ENCODE results near the gene BUD23.
"Not testable (repeated sequence)": the region's sequence is repeated elsewhere in the genome, so short reads cannot be mapped to it uniquely, and the experiment has no call there.

Gene BUD23

DNA sequence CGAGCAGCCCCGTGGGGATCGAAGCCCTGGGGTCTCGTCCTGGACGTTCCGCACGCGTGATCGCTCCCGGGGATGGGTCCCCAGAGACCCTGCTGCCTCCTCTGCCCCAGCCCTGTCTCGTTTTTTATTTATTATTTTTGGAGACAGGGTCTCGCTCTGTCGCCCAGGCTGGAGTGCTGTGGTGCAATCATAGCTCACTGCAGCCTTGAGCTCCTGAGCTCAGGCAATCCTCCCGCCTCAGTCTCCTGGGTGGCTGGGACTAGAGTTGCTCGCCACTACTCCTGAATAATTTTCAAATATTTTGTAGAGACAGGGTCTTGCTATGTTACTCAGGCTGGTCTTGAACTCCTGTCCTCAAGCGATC is 36.4 kb downstream of the BUD23 start:
- FAIRE-seq, result no peak

DNA sequence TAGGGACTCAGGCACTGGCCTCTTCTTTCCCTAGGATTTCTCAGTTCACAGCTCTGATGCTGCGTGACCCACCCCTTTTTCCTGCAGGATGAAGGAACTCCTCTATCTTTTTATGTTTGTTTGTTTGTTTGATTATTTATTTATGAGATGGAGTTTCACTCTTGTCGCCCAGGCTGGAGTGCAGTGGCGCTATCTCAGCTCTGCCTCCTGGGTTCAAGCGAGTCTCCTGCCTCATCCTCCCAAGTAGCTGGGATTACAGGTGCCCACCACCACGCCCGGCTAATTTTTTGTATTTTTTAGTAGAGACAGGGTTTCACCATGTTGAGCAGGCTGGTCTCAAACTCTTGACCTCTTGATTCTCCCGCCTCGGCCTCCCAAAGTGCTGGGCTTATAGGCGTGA is 37.0 kb downstream of the BUD23 start:
- not testable (repeated sequence) for FAIRE-seq

DNA sequence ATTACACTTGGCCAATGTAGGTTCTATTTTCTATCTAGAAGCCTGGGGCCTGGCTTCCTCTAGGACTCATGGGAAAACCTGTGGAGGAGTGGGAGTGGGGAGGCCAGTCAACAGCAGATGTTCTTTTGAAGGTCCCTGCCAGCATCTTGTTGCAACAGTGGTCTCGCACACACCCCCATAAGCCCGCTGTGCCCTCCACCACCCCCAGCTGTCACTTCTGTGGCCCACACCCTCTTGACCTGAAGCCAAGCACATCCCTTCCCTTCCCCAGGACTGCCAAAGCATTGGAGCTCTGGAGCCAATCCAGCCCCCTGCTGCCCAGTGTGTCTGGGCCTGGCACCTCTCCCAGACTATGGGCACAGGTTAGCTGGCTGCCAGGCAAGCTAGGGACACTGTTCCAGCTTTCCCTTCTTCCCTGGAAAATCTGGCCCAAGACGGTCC is 38.0 kb downstream of the BUD23 start:
- no peak for FAIRE-seq

DNA sequence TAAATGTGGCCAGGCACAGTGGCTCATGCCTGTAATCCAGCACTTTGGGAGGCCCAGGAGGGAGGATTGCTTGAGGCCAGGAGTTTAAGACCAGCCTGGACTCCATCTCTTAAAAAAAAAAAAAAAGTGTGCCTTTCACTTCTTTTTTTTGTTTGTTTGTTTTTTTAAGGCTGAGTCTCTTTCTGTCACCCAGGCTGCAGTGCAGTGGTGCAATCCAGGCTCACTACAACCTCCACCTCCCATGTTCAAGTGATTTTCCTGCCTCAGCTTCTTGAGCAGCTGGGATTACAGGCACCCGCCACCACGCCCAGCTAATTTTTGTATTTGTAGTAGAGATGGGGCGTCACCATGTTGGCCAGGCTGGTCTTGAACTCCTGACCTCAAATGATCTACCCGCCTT is 38.8 kb downstream of the BUD23 start:
- FAIRE-seq, result not testable (repeated sequence)

DNA sequence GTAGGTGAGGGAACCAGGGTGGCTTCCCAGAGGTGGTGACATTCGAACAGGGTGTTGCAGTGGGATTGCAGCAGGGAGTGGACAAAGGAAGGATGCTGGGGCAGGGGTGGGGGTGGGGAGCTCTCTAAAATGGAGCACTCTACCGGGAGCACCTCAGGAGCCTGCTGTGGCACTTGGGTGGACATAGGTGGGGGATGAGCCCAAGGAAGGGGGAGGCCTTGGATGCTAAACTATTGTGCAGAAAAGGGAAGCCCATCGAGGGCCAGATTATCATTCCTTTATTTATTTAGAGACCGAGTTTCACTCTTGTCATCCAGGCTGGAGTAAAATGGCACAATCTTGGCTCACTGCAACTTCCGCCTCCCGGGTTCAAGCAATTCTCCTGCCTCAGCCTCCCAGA is 39.4 kb downstream of the BUD23 start:
- FAIRE-seq, result no peak

DNA sequence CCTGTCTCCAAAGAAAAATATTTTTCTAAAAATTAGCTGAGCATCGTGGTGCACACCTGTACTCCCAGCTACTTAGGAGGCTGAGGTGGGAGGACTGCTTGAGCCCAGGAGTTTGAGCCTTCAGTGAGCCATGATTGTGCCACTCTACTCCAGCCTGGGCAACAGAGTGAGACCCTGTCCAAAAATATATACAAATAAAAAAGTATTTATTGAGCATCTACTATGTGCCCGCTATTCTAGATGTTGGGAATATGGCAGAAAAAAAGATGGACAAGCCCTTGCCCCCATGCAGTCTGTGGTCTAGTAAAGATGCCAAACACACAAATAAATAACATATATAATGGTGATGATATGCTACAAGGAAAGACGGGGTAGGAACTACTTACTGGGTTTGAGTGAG is 40.4 kb downstream of the BUD23 start:
- no peak for FAIRE-seq

DNA sequence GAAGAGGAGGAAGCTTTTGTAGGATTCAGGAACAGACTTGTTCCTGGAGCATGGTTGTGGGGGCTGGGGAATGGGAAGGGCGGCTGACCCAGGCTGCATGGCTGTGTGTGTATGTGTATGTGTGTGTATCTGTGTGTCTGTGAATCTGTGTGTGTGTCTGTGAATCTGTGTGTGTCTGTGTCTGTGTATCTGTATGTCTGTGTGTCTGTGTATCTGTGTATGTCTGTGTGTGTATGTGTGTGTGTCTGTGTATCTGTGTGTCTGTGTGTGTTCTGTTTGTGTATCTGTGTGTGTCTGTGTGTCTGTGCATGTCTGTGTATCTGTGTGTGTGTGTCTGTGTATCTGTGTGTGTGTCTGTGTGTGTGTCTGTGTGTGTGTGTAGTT is 42.7 kb downstream of the BUD23 start:
- no peak for FAIRE-seq

DNA sequence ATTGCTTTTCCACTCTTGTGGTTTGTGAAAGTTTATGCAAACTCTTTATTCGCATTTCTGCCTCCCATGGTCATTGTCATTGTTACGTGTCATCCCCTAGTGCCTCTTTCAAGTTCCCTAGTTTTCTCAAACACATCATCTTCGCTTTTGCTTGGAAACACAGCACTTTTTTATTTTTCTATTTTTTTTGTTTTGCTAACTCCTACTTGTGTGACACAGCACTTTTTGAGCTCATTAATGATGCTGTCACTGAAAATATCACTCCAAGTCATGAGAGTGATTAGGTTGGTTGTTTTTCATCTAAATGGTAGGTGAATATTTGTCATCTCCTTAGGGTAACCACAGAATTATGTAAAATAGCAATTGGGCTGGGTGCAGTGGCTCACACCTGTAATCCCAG is 44.6 kb downstream of the BUD23 start:
- no peak for FAIRE-seq

DNA sequence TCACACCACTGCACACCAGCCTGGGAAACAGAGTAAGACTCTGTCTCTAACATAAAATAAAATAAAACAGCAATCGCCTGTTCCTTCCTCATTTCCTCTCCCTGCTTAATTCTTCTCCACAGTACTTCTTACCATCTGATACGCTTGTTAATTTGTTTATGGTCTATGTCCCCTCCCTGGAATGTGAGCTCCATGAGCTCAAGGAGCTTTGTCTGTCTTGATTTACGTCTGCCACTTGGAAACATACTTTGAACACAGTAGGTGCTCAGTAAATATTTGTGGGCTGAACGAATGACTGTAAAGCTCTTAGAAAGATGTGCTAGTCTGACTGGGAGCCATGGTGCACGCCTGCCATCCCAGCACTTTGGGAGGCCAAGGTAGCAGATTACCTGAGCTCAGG is 45.2 kb downstream of the BUD23 start:
- FAIRE-seq, result no peak

DNA sequence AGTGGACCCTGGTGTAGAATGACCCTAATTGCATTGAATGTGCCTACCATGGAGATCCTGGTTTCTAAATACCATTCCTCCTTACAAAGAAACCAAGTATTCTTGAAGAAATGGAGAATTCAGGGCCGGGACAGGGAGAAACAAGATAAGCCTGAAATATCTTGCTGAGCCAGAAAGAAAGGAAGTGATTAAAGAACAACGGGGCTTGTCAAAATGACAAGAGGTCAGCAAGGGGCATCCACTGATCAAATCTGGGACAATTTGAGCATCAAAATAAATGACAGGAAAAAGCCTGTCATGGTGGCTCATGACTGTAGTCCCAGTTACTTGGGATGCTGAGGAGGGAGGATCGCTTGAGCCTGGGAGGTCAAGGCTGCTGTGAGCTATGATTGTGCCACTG is 47.1 kb downstream of the BUD23 start:
- FAIRE-seq, result no peak

DNA sequence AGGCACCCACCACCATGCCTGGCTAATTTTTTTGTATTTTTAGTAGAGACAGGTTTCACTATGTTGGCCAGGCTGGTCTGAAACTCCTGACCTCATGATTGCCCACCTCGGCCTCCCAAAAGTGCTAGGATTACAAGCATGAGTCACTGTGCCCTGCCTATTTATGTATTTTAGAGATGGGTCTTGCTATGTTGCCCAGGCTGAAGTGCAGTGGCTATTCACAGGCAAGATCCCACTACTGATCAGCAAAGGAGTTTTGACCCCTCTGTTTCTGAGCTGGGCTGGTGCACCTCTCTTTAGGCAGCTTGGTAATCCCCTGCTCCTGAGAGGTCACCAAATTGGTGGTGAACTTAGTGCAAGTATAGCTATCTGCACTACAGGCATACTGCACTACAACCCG is 49.0 kb downstream of the BUD23 start:
- FAIRE-seq, result no peak

DNA sequence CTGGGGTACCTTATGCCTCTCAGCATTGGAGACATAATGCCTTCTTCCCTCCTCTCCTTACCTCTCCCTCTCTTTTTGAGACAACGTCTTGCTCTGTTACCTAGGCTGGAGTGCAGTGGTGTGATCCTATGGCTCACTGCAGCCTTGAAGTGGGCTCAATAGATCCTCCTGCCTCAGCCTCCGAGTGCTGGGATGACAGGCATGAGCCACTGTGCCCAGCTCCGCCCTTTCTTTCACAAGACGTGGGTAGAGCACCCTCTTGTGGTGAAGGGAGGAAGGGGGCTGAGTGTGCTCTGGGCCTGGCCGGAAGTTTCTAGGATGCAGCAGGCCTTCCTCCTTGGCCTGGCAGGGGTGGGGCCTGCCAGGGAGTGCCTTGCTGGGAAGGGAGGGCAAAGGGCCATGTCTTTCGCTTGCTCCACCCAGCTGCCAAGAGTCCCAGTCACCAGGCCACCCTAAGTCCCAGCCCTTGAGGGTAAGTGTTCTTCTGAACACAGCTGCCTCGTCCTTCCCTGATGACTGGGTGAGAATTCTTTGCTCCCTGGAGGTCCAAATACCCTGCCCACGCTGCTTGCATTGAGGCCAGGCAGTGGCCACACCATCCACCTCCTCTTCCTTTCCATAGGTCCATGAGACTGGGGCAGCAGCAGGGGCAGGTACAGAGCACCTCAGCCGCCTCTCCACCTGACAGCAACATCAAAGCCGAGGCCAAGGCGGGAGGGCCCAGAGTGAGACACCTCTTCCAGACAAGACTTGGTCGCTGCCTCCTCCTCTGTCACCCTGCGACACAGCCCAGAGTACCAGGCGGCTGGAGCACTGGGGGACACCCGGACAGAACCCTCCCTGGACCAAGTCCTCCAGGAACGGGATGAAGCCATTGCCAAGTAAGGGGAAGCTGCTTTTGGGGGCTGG is 51.5 kb downstream of the BUD23 start:
- FAIRE-seq, result peak; percentile 84

DNA sequence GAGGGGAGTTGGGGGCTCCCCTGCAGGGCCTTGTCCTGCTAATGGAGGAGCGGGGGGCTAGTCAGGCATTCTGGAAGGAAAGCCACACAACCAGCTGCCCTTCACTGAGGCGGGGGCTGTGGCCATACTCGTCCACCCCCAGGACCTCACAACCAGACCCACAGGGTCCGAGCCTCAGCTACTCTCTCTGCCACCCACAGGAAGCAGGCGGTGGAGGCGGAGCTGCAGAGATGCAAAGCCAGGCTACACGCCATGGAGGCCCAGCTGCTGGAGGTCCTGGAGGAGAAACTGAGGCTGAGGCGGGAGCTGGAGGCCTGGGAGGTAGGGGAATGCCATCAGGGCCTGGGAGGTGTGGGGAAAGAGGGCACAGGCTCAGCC is 52.1 kb downstream of the BUD23 start:
- FAIRE-seq, result no peak

DNA sequence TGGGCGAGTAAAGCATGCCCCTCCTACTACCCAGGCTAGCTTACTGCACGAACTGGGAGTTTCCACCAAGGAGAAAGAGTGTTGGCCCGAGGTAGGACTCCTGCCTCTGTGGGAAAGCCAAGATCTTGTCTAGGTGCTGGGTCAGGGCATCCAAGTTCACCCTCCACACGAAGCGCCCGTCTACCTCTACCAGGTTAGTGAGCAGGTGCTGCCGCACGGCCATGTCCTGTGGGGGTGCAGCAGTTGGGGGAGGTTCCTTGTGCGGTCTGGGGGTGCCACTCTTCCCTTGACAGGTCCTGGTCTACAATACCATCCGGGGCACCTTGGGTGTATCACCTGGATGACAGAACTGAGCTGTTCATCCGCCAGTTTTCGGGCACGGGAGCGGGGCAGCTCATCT is 53.5 kb downstream of the BUD23 start:
- FAIRE-seq, result no peak

DNA sequence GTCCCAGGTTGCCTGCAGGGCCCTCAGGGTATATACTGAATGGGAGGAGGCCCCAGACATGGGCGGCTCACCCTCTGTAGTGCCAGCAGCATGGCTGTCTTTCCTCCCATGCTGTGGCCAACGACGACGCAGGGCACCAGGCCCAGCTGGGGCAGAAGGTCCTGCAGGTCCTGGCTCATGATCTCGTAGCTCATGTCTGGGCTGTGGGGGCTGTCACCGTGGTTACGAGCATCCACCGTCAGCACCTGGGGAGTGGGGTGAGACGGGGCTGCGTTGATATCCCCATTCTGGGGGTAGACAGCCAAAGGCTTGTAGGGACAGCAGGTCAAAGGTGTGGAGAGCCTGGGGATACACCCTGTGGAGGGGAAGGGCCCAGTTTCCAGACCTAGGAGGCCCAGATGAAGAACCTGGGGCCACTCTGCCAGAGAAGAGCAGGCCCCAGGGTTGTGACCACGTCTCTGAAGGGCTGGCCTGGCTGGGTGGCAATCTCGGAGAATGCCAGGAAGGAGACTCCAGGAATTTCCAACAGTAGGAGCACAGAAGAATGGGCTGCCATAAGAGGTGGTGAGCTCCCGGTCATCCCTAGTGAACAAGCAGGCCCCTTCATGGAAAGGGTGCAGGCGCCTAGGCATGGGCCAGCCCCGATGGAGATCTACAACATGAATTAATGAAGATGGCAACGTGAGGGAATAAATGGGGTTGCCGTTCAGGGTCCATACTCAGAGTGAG is 54.3 kb downstream of the BUD23 start:
- no peak for FAIRE-seq

DNA sequence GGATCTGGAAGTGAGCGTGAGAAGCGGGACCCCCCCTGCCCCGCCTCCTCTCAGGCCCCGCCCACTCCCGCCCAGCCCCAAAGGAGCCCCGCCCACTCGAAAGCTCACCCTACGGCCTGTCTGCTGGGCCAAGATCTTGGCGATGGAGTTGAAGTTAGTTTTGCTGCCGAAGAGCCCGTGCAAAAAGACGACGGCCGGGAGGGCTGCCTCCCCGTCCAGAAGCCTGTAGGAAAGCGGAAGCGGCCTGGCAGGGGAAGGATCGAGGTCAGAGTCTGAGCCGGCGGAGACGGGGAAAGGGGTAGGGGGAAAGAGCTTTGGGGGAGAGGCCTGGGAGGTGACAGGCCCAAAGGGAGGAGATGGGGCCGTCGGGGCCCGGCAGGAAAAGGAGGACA is 54.8 kb downstream of the BUD23 start:
- FAIRE-seq, result no peak

DNA sequence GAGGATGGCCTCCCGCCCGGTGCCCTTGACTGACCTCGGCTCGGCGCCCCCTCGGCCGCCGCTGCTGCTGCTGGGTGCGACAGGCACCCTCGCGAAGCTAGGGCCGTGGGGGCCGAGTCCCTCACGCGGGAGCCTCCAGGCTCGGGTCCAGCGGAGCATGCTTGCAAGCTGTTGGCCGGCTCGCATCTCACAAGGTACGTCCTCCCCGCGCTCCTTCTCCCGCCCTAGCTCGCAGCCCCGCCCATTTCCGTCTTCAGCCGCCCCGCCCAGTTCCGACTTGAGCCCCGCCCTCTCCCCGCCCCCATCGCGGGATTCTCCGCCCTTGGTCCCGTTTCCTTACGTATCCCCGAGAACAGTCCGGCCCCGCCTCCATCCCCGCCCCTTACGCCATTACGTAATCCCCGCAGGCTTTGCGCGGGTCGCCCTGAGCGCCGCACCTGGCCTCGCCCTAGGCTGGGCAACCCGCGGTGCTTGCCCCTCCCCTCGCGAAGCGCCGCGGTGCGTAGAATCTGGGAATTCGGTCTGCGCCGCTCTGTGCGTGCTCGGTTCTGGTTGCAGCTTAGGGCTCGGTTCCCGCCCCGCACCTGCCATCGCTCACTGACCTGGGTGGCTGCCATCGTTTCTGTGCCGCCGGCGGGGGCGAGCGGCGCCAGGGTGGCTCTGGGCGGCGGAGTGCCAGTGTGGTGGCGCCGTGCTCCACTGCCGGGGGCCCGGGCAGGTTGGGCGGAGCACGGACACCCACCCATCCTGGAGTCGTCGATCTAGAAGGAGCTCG is 55.4 kb downstream of the BUD23 start, which contains the start of gene ABHD11:
Gene ABHD11, minus strand, starts transcription at position 191 of the 775 bp plus-strand sequence. Its CDS starts 32 bp downstream, at position 159.
- FAIRE-seq, result peak; percentile 92

DNA sequence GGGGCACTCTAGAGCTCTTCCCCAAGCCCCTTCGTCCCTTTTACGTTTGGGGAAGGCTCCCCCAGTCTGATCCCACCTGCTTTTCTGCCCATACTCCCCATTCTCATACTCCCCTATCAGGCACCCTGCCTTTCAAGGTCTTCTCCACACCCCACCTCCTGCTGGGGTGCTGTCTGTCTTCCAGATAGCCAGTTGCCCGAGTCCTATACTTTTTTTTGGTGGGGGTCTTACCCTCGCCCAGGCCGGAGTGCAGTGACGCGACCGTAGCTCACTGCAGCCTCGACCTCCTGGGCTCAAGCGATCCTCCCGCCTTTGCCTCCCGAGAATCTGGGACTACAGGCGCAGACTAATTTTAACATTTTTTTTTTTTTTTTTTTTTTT is 56.0 kb downstream of the BUD23 start:
- no peak for FAIRE-seq

DNA sequence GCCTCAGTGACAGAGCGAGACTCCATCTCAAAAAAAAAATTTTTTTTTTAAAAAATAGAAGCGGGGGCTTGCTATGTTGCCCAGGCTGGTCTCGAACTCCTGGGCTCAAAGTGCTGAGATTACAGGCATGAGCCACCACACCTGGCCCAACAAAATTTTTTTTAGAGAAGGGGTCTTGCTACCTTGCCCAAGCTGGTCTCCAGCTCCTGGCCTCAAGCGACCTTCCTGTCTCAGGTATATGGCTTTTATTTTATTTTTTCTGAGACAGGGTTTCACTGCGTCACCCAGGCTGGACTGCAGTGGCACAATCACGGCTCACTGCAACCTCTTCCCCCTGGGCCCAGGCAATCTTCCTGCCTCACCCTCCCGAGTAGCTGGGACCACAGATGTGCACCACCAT is 56.8 kb downstream of the BUD23 start:
- no peak for FAIRE-seq

DNA sequence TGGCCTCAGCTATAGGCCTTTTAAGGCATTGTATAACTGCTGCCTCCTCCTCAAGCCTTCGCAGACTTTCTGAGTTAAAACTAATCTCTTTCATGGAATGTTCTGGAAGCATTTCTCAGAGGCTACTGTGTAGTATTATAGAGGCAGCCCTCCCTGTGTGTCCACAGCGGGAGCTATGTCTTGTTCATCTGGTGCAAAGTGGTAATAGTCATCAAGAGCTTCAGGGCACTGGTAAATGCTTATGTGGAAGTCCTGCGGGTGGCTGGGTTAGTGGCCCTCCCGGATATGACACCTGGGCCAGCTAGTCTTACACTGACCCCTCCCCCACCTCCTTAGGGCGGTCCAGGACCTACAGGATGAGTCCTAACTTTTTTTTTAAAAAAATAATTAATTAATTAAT is 57.4 kb downstream of the BUD23 start:
- no peak for FAIRE-seq

DNA sequence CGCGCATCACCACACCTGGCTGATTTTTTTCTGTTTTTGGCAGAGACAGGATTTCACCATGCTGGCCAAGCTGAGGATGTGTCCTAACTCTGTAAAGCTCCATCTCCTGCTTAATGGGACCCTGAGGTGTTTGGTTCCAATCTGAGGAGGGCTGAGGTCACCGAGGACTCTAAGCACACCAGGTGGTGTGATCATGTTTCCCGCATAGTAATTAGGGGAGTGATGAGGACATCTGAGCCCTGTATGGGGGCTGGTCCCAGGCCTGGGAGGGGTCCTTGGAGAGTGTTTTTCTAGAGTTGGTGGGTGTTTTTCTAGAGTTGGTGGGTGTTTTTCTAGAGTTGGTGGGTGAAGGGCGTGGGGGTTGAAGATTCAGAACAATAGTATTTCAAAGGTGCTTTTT is 58.2 kb downstream of the BUD23 start:
- FAIRE-seq, result no peak

DNA sequence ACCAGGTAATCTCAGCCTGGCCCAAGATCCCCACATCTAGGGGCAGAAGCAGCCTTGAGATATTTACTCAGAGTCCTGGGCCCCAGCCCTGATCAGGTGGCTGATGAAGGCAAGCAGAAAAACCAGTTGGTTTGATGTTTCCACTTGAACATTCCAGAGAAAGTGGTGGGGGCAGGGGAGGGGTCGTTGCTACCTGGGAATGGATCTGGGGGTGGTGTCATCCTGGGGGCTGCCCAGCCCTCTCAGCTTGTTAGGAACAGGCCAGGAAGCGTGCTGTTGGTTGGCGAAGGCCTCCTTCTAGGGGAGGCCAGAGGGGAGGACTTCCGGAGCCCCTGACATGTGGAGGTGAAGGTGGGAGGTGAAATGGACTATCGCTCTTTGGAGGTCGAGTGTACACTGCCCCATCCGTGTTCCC is 58.9 kb downstream of the BUD23 start:
- no peak for FAIRE-seq
